HG03432 (cell line): ENCODE measurements around the gene OBP2B.
"Not testable (repeated sequence)": the region's sequence is repeated elsewhere in the genome, so short reads cannot be mapped to it uniquely, and the experiment has no call there.

ENCODE experiments used
- ATAC-seq: cut with Tn5 transposase; IDR thresholded peaks from one replicate; pipeline ENCODE4 v1.9.1; 2021; ENCODE audit warnings: mild to moderate bottlenecking, moderate library complexity; ENCODE audit not compliant: unreplicated experiment

Gene OBP2B

GRCh38 chr9:133208880-133209300, at the start of gene OBP2B:
Gene OBP2B (minus strand): TSS chr9:133209250. CDS start chr9:133209199, 51 bp downstream.
- not testable (repeated sequence) for ATAC-seq

- no peak for ATAC-seq
Measured at GRCh38 chr9:133258061-133259015, 49.3 kb upstream of the OBP2B start.

- ATAC-seq = no peak
Measured at GRCh38 chr9:133257465-133257956, 48.5 kb upstream of the OBP2B start.

- ATAC-seq = no peak
Measured at GRCh38 chr9:133256686-133257091, 47.6 kb upstream of the OBP2B start.

- no peak for ATAC-seq
Measured at GRCh38 chr9:133256136-133256461, 47.0 kb upstream of the OBP2B start.

GRCh38 chr9:133255371-133256135, 46.5 kb upstream of the OBP2B start:
- no peak for ATAC-seq

- no peak for ATAC-seq
Measured at GRCh38 chr9:133254471-133254870, 45.4 kb upstream of the OBP2B start.

- no peak for ATAC-seq
Measured at GRCh38 chr9:133253268-133253667, 44.2 kb upstream of the OBP2B start.

- no peak for ATAC-seq
Measured at GRCh38 chr9:133252301-133253020, 43.4 kb upstream of the OBP2B start.

- no peak for ATAC-seq
Measured at GRCh38 chr9:133251773-133252172, 42.7 kb upstream of the OBP2B start.

GRCh38 chr9:133251221-133251620, 42.2 kb upstream of the OBP2B start:
- not testable (repeated sequence) for ATAC-seq

- ATAC-seq = no peak
Measured at GRCh38 chr9:133250741-133251170, 41.7 kb upstream of the OBP2B start.

- no peak for ATAC-seq
Measured at GRCh38 chr9:133249337-133249736, 40.3 kb upstream of the OBP2B start.

- ATAC-seq = no peak
Measured at GRCh38 chr9:133248726-133249295, 39.8 kb upstream of the OBP2B start.

GRCh38 chr9:133247632-133248031, 38.6 kb upstream of the OBP2B start:
- no peak for ATAC-seq

GRCh38 chr9:133246991-133247390, 37.9 kb upstream of the OBP2B start:
- no peak for ATAC-seq

- ATAC-seq = no peak
Measured at GRCh38 chr9:133246562-133246961, 37.5 kb upstream of the OBP2B start.

- ATAC-seq = no peak
Measured at GRCh38 chr9:133242991-133243390, 33.9 kb upstream of the OBP2B start.

GRCh38 chr9:133242241-133242640, 33.2 kb upstream of the OBP2B start:
- no peak for ATAC-seq

GRCh38 chr9:133239533-133240090, 30.6 kb upstream of the OBP2B start:
- no peak for ATAC-seq
